K562 (cell line): ENCODE data around the gene RGS19. TPM values are rescaled to one million over a fixed set of nuclear protein-coding genes. Genes with fewer than 3 reads are reported as not detected.

Experiments used
- CCNT2 ChIP-seq: IDR thresholded peaks from 2 replicates; pipeline ENCODE4 v1.6.1; 2011; ENCODE audit warnings: borderline replicate concordance, low read depth, mild to moderate bottlenecking, moderate library complexity, mixed read lengths, low read length; ENCODE audit not compliant: insufficient read length; ENCODE audit errors: extremely low read depth
- HMGN3 ChIP-seq: IDR thresholded peaks from 2 replicates; pipeline ENCODE4 v1.6.1; 2011; ENCODE audit warnings: borderline replicate concordance, low read depth, mild to moderate bottlenecking, mixed read lengths, low read length; ENCODE audit not compliant: insufficient read length; ENCODE audit errors: extremely low read depth
- MTA2 ChIP-seq: fragments of 450-650 bp; IDR thresholded peaks from 2 replicates; pipeline ENCODE4 v1.6.1; 2016; ENCODE audit warnings: low read depth
- NFATC3 ChIP-seq: fragments of 450-650 bp; IDR thresholded peaks from 2 replicates; pipeline ENCODE4 v1.6.1; 2017; ENCODE audit warnings: mild to moderate bottlenecking
- PCBP1 ChIP-seq: fragments of 200-400 bp; formaldehyde crosslinking; IDR thresholded peaks from 2 replicates; pipeline ENCODE4 v1.6.1; 2018; ENCODE audit warnings: mild to moderate bottlenecking, low read depth, low read length; ENCODE audit not compliant: poor library complexity, severe bottlenecking
- PYGO2 ChIP-seq: fragments of 450-650 bp; IDR thresholded peaks from 2 replicates; pipeline ENCODE4 v1.6.1; 2016; ENCODE audit warnings: mild to moderate bottlenecking, missing genetic modification characterization, moderate library complexity, missing compliant biosample characterization
- SREBF1 ChIP-seq: fragments of 150-350 bp; IDR thresholded peaks from 2 replicates; pipeline ENCODE4 v1.6.1; 2014; ENCODE audit warnings: antibody characterized with exemption, low read depth, low read length, borderline replicate concordance
- TCF7 ChIP-seq: sonication (generic); IDR thresholded peaks from 2 replicates; pipeline ENCODE4 v1.6.1; 2016; ENCODE audit warnings: antibody characterized with exemption, borderline replicate concordance
- TEAD4 ChIP-seq, 2 experiments: sonication (generic) in 1 of 2; formaldehyde crosslinking in 1 of 2; IDR thresholded peaks; 2 replicates each; pipeline versions ENCODE4 v1.6.1 to v1.8.0; 2012 to 2022; ENCODE audit warnings: borderline replicate concordance in 1 of 2, inconsistent platforms in 1 of 2, low read length in 1 of 2, mild to moderate bottlenecking in 1 of 2, missing genetic modification reagents in 1 of 2
- THRAP3 ChIP-seq: fragments of 450-650 bp; IDR thresholded peaks from 2 replicates; pipeline ENCODE4 v1.6.1; 2016; ENCODE audit warnings: mild to moderate bottlenecking, inconsistent platforms, borderline replicate concordance
- ZBTB40 ChIP-seq, 2 experiments: fragments of 450-650 bp in 1 of 2; sonication (generic) in 1 of 2; formaldehyde crosslinking in 1 of 2; IDR thresholded peaks; 2 replicates each; pipeline versions ENCODE4 v1.7.1 to v1.9.0; 2016 to 2022; ENCODE audit warnings: inconsistent platforms in 1 of 2, mild to moderate bottlenecking in 1 of 2, missing genetic modification reagents in 1 of 2
- ZNF197 ChIP-seq: fragments of 200-800 bp; sonication (Bioruptor generic); IDR thresholded peaks from 2 replicates; pipeline ENCODE4 v1.6.1; 2016; ENCODE audit warnings: low read depth, missing genetic modification characterization, missing compliant biosample characterization
- polyA plus RNA-seq, 8 experiments: library from polyadenylated mRNA; depleted of rRNA in 4 of 8; stranded (reverse) in 5 of 8; unstranded in 3 of 8; fragments of >200 nt; fragmentation: Nextera tagmentation in 2 of 8; fragmentation: Illumina TruSeq in 1 of 8; extraction: Ambion mirVana in 2 of 8; extraction: Trizol in 1 of 8; gene quantifications; 2 replicates each; pipeline versions ENCODE4 v1.2.1 to v1.2.3, GENCODE V29; 2011 to 2014; ENCODE audit warnings: inconsistent platforms in 1 of 8, missing spikeins in 1 of 8
- total RNA-seq, 7 experiments: library from RNA; depleted of rRNA in 6 of 7; stranded (reverse); fragments of >200 nt in 6 of 7; fragmentation: Illumina TruSeq in 2 of 7; extraction: Trizol in 2 of 7; gene quantifications; 2 replicates each; pipeline versions ENCODE4 v1.2.1 to v1.2.3, GENCODE V29; 2011 to 2021; ENCODE audit warnings: low replicate concordance in 1 of 7
- TF ChIP-seq, protein P1 (sequence below): IDR thresholded peaks from 2 replicates; pipeline ENCODE4 v1.6.1; 2011; ENCODE audit warnings: borderline replicate concordance, low read depth, mild to moderate bottlenecking, moderate library complexity, low read length; ENCODE audit not compliant: insufficient read depth, poor library complexity, severe bottlenecking
- TF ChIP-seq, protein P2 (sequence below): fragments of 450-650 bp; formaldehyde crosslinking; IDR thresholded peaks from 2 replicates; pipeline ENCODE4 v1.4.0; 2022; ENCODE audit warnings: mild to moderate bottlenecking, moderate library complexity

Gene RGS19
- total and polyA plus RNA-seq, 9 of the 15 experiments (the other 6 are each of a cell fraction or from before 2014, with no cell fraction given) = 0.41 to 23.7 (median 14.6) TPM

DNA sequence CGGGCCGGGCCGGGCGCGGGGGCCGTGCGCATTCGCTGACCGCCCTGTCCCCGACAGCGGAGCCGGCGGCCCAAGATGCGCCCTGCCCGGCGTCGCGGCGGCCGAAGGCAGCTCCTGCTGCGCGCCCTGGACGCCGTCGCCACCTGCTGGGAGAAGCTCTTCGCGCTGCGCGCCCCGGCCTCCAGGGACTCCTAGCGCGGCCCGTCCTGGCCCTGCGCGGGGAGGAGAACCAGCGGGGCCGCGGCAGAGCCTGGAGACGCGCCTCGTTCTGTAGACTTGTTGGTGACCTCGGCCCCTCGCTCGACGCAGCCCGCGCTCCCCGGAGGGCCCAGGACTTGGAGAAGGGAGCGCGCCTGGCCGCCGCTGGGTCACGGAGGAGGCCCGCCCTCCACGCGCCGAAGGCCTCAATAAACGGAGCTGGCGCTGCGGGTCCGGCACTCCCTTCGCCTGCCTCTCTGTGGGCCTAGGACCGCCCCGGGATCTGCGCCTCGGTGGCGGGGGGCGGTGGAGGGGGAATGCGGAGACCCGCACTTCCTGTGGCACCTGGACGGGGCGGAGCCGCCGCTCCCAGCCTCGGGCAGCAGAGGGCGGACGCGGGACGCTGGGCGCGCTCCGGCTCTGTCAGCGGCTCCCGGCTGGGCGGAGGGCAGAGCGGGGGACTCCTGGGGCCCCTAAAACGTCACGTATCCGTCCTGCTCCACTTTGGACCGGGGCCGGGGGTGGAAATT lies 40.6 kb downstream of the RGS19 start (continued):
- TF ChIP-seq ZBTB40 (IDR thresholded peaks at IDR 0.05) = no peak
- no peak for TF ChIP-seq ZBTB40 (CRISPR knock-in tag; IDR thresholded peaks at IDR 0.05)
- no peak for TF ChIP-seq CCNT2
- TF ChIP-seq ZNF197 (CRISPR knock-in tag) = no peak
- no peak for TF ChIP-seq TEAD4 (IDR thresholded peaks at IDR 0.05; ENCODE audit: low read length)
- TF ChIP-seq TEAD4 (CRISPR knock-in tag; IDR thresholded peaks at IDR 0.05; ENCODE audit: borderline replicate concordance) = no peak
- TF ChIP-seq NFATC3 = no peak
- TF ChIP-seq THRAP3 = no peak
- TF ChIP-seq, protein P1, sequence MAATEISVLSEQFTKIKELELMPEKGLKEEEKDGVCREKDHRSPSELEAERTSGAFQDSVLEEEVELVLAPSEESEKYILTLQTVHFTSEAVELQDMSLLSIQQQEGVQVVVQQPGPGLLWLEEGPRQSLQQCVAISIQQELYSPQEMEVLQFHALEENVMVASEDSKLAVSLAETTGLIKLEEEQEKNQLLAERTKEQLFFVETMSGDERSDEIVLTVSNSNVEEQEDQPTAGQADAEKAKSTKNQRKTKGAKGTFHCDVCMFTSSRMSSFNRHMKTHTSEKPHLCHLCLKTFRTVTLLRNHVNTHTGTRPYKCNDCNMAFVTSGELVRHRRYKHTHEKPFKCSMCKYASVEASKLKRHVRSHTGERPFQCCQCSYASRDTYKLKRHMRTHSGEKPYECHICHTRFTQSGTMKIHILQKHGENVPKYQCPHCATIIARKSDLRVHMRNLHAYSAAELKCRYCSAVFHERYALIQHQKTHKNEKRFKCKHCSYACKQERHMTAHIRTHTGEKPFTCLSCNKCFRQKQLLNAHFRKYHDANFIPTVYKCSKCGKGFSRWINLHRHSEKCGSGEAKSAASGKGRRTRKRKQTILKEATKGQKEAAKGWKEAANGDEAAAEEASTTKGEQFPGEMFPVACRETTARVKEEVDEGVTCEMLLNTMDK = peak; percentile 75
- TF ChIP-seq, protein P2, sequence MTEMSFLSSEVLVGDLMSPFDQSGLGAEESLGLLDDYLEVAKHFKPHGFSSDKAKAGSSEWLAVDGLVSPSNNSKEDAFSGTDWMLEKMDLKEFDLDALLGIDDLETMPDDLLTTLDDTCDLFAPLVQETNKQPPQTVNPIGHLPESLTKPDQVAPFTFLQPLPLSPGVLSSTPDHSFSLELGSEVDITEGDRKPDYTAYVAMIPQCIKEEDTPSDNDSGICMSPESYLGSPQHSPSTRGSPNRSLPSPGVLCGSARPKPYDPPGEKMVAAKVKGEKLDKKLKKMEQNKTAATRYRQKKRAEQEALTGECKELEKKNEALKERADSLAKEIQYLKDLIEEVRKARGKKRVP = no peak
- TF ChIP-seq SREBF1 = no peak
- no peak for TF ChIP-seq PYGO2 (tag)
- TF ChIP-seq TCF7 = no peak
- no peak for TF ChIP-seq MTA2
- no peak for TF ChIP-seq HMGN3
- TF ChIP-seq PCBP1 = peak; percentile 89
